HG03354 (cell line): ENCODE data around the gene NCKAP5.

Source experiments
- ATAC-seq: cut with Tn5 transposase; IDR thresholded peaks from one replicate; pipeline ENCODE4 v1.9.1; 2021; ENCODE audit warnings: mild to moderate bottlenecking; ENCODE audit not compliant: unreplicated experiment, poor library complexity, severe bottlenecking

NCKAP5 gene

DNA sequence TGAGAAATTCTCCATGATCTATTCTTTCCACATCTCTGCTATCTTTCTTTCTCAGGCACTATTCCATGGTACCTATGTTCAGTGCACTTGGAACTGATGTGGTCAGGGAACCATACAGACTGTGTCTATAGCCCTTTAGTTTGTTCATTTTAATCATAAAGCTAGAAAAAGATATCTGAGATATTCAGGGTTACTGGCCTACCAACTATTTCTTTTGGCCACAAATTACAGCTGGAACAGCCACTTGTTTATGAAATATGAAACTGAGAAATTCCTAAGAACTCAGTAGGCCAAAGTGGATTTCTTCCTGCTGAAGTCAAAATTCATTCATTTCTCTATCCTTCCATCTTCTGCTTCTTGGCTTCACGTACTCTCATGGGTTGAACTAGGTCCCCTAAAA lies 875.4 kb downstream of the NCKAP5 start:
- no peak for ATAC-seq

DNA sequence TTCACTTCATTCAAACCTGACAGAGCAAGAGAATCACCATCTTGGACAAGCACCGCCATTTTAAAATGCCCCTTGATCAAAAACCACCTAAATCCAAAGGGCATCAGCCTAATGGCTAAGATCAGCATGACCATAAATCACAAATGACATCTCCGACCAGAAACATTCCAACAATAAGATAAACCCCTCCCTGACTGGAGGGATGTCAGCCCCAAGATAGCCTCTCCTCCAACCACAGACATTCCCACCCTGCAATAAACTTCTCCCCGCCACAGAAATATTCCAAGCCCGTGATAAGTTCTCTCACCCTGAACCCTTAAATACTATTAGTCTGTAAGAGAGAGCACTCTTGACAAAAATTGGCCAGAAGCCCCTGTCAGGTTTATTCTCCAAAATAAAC lies 876.7 kb downstream of the NCKAP5 start:
- ATAC-seq: no peak

DNA sequence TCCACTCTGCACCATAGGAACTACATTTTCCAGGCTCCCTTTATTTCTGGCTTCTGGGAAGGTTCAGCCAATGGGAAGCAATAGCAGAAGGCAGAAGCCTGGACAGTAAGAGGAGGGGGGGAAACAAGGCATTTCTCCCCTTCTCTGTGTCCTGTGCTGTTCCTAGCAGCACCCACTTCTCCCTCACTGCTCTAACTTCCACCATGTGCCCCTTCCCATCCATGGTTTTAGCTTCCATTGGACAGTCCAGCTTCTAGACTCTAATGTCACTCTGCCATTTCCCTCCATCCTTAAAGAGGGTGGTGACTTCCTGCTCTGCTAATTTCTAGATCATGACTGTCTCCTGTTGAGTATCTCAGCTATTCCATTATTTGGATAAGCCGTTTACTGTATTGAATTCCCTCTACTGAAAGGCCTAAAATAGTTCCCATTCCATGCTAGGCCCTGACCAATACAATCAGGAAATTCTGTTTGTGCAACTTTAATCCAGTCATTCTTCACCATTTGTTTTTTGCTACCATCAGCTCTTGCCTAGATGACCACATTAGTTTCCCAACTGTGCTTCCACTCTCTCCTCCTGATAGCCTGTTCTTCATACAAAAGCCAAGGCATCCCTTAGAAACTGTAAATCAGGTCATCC lies 877.5 kb downstream of the NCKAP5 start:
- no peak for ATAC-seq

DNA sequence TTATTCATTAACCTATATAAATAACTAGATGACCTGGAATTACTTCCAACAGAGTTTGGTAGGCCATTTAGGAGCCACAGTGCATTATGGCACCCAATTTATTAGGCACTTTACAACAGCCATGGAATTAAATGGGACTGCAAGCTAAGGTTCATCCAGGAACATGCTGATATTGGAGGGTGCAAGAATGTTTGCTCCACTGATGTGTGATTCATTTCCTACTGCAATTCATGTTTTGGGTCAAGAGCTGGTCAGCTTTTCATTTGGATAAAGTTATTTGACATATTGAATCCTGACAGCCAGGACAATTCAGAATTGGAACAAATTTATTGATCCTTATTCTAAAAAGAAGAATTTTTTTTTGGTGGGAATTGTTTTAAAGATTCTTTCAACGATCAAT lies 886.5 kb downstream of the NCKAP5 start:
- ATAC-seq: no peak

DNA sequence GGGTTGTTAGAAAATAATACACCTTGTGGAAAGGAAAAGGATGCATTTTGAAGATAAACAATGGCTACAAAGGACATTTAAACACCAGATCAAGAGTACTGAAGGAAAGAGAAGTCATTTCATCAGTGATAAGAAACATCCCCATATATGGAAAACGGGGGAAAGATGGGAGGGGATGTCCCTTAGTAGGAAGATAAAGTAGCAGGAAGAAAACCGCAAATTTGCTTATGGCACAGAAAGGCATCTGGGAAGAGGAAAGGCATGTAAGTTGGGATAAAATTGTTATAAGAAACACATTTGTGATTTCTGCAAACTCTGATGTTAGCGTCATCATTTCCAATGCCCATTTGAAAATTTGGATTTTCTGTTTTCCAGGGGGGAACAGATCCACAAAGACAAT lies 887.7 kb downstream of the NCKAP5 start:
- ATAC-seq: no peak

GRCh38 chr2:132678483-132678882 lies 889.8 kb downstream of the NCKAP5 start:
- no peak for ATAC-seq

DNA sequence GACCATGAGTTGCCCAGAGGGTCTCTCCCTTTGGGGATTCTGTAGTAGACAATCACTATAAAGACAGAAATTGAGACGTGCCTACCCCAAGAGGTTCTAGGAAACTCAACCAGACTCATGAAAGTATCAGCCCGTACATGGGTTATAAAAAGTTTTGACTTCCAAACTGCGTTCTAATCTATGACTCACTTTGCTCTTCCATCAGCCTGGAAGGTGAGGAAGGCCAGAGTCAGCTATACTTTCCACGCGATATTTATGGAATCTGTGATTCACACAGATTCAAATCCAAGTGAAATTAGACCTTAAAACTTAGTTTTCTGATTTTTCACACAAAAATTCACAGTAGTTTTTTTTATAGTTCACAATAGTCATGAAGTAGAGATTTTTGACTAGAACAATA lies 890.6 kb downstream of the NCKAP5 start:
- no peak for ATAC-seq

DNA sequence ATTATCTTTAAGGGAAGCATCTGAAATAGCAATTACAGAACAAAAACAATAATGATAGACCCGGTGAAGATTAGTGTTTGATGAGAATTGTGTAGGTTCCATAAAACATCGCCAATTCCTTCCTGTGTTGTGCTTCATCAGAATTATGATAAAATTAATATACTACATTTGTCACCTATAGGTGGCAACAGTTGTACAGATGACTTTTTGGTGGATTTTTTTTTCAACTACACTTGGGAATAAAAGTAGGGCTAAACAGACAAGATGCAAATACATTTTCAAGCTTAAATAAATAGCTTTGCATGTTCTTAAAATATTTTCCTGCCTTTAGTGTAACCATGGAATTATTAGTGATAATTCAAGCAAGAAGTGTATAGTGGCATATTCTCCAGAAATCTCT lies 891.3 kb downstream of the NCKAP5 start:
- no peak for ATAC-seq

- no peak for ATAC-seq
These were observed 897.0 kb downstream of the NCKAP5 start for GRCh38 chr2:132671151-132671835.

DNA sequence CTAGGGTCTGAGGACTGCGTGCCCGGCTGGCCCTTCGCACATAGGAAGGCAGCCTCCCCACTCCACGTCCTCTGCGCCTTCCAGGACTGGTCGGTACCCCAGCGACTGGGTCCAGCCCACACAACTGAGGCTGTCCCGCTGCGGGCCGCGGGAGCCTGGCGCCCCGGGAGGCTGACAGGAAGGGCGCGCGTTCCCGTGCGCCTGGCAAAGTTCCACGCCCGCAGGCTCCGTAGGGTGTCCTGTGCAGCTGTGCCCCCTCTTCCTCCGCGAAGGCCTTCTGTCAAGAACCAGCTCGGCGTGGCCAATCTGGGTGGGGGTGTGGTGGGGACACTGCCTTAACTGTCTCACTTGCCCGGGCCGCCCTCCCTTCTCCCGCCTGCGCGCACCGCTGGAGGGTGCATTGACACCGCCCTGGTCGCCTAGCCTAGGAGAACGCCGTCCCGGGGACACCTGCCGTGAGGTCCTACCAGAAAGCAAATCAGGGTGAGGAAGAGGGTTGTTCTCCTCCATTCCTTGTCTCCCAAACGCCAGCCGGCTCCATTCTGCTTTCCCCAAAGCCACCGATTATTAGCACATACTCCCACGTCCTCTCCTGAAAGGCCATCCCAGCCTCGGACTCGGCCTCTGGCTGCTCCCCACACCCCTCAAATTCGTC lies 897.6 kb downstream of the NCKAP5 start:
- ATAC-seq: no peak

DNA sequence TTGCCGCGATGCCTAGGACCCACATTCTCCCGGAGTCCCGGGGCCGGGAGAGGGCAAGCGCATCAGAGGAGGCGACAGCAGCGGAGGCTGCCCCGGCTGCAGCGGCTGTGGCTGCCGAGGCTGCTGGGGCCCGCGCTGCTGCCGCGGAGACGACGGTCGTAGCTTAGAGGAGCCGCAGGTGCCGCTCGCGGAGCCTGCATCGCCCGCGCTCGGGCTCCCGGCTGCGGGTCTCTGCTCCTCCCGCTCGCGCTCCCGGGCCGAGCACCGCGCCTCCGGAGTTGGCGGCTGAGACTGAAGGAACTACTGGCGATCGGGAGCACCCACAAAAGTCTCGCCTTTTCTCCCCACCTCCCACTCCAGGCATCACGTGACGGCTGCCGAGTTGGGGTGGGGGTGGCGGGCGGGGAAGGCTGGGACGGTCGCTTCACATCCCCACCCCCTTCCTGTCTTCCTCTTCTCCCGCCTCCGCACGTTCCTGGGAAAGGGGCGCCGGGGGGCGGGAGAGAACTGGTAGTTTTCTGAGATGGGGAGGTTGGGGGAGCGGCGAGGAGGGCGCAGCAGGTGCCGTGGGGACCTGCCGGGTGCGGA lies 898.3 kb downstream of the NCKAP5 start, which contains the start of gene LYPD1:
LYPD1 (minus strand) TSS at position 298 of the 588 bp plus-strand sequence; CDS start at position 25, 273 bp downstream.
- ATAC-seq: peak; percentile 44

GRCh38 chr2:132668987-132669907 lies 899.0 kb downstream of the NCKAP5 start:
- ATAC-seq: peak; percentile 20

DNA sequence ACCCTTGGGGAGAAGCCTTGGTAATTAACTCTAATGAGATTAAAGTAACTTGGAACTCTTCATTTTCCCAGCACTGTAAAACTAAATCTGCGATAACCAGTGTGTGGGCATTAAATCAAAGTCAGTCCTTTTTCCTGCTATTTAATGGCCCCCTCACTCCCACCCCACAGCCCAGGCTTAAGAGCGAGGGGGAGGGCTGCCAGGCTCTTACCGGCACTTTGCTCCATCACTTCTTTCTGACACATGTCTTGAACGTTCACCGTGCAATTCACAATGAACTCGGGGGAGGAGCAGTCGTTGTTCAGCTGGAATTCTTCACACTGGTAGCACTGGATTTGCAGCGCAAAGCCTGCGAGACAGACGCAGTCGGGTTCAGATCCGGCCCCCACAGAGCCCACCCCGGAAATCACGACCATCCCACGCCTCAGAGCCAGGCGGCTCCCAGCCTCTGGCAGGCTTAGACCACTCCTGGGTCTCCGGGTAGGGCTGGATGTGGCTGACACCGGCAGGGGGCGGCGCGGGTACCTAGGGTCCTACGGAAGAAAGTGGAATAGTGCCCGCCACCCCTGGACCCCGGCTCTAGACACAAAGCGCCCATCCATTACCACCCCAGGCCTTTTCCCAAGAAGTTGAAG lies 900.0 kb downstream of the NCKAP5 start:
- ATAC-seq: no peak

DNA sequence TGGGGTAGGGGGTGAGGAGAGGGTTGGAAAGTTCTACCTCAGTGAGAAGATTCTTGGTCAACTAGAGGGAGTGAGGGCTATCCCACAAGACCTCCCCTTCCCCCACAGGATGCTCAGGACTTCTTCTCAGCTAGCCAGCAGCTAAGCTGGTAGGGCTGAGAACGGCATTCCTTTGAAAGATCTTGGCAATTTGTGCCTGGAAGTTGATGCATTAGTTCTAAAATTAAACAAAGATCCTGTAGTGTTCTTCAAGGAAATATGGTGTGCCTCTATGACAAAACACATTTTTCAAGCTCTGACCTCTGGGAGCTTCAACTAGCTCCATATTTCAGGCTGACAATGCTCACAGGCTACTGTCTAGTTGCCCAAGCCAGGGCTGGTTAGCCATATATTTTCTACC lies 900.6 kb downstream of the NCKAP5 start:
- no peak for ATAC-seq

- ATAC-seq: no peak
These were observed 902.7 kb downstream of the NCKAP5 start for GRCh38 chr2:132665401-132666140.

DNA sequence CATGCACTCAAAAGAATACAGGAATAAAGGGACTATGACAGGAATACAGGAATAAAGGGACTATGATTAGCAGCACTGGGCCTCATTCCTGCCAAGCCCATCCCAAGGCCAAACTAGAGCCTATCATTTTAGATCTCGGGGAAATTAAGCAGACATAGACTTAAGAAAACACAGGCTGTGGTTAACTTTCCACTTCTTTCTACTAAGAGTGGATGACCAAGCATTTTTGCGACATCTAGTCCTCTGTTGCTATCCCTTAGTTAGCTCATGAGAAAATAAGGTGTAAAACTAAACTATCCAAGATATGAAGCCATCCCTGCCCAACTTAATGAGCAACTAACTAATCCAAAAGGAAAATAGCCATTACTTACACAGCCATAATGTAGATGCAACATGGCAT lies 904.2 kb downstream of the NCKAP5 start:
- no peak for ATAC-seq

- ATAC-seq: no peak
These were observed 905.5 kb downstream of the NCKAP5 start for GRCh38 chr2:132662732-132663131.

DNA sequence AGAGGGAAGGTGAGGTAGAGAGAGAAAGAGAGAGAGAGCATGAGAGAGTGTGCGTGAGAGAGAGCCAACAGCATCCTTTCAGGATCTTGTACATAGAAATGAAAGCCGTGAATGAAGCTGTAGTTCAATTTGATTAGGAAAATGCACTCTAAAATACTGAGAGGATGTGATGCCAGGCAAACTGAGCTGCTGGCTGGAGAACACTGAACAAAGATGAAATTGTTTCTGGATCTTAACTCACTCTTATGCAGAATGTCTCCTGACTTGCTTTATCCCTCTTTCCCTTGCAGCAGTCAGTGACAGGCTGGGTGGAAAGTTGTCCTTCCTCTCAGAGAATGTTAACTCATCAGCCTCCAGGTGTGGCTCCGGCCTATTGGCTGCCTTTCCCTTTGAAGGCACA lies 908.9 kb downstream of the NCKAP5 start:
- no peak for ATAC-seq
